ENCODE data around the gene NUDCD3.

The NUDCD3 gene

GRCh38 chr7:44476313-44476712, 14.1 kb downstream of the NUDCD3 start:
- H3K4me3 Mint-ChIP-seq, result no peak overlapping the region
- H3K36me3 Mint-ChIP-seq (ENCODE audit: low read depth), result peaks cover 82% of the 10 kb centered on the region
- no peaks in the 10 kb centered on the region for H3K27me3 Mint-ChIP-seq
- peaks cover 22% of the 10 kb centered on the region for H3K4me1 Mint-ChIP-seq (ENCODE audit: low read depth)
- no peak overlapping the region for H3K27ac Mint-ChIP-seq
- H3K9me3 Mint-ChIP-seq, result no peaks in the 10 kb centered on the region

DNA sequence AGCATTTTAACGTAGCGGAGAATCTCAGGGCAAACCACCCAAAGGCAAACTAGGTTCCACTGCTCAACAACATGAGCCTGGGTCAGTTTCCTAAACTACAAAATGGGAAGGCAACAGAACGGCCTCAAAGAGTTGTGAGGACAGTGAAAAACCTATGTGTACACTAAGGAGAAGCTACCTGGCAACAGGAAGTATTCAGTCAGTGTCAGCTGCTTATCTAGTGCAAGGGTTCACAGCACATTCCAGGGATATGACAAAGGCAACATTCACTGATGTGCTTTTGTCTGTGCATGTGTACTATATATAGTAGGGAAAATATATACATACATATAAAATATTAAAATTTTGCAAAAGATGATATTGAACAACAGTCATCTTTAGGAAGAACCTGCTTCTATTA, 17.2 kb downstream of the NUDCD3 start:
- H3K27ac Mint-ChIP-seq, result no peak overlapping the region
- no peaks in the 10 kb centered on the region for H3K9me3 Mint-ChIP-seq
- H3K4me1 Mint-ChIP-seq (ENCODE audit: low read depth), result peaks cover 34% of the 10 kb centered on the region
- peaks cover 74% of the 10 kb centered on the region for H3K36me3 Mint-ChIP-seq (ENCODE audit: low read depth)
- H3K4me3 Mint-ChIP-seq, result no peak overlapping the region
- no peaks in the 10 kb centered on the region for H3K27me3 Mint-ChIP-seq

GRCh38 chr7:44472843-44473242, 17.6 kb downstream of the NUDCD3 start:
- Mint-ChIP-seq H3K36me3 (ENCODE audit: low read depth) (peaks cover 78% of the 10 kb centered on the region), H3K9me3 (no peaks in the 10 kb centered on the region), H3K27me3 (no peaks in the 10 kb centered on the region), H3K27ac (no peak overlapping the region), H3K4me1 (ENCODE audit: low read depth) (peaks cover 36% of the 10 kb centered on the region), H3K4me3 (no peak overlapping the region)

DNA sequence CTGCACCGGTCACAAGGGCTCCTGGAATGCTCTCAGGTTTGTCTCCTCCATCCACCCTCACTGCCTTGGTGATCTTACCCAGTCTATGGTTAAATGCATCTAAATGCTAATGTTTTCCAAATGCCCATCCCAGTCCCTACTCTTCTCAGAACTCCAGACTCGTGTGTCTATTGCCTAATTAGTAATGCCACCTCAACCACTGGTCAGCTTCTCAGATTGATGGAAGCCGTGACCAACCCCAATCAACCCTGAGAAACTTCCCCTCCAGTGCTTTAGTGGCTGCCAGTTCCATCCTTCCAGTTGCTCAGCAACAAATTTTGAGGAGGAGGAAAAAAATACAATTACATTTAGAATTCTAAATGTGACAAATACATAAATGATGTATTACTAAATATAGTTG, 18.6 kb downstream of the NUDCD3 start:
- no peaks in the 10 kb centered on the region for H3K27me3 Mint-ChIP-seq

GRCh38 chr7:44471436-44471835, 19.0 kb downstream of the NUDCD3 start:
- no peaks in the 10 kb centered on the region for H3K9me3 Mint-ChIP-seq
- H3K27me3 Mint-ChIP-seq, result no peaks in the 10 kb centered on the region
- H3K36me3 Mint-ChIP-seq (ENCODE audit: low read depth), result peaks cover 77% of the 10 kb centered on the region
- H3K4me1 Mint-ChIP-seq (ENCODE audit: low read depth), result peaks cover 35% of the 10 kb centered on the region
- no peak overlapping the region for H3K27ac Mint-ChIP-seq
- no peak overlapping the region for H3K4me3 Mint-ChIP-seq

More for the DNA sequence above, 18.6 kb downstream of the NUDCD3 start:
- H3K36me3 Mint-ChIP-seq (ENCODE audit: low read depth), result peaks cover 80% of the 10 kb centered on the region
- H3K9me3 Mint-ChIP-seq, result no peaks in the 10 kb centered on the region
- H3K4me1 Mint-ChIP-seq (ENCODE audit: low read depth), result peaks cover 34% of the 10 kb centered on the region
- no peak overlapping the region for H3K4me3 Mint-ChIP-seq
- no peak overlapping the region for H3K27ac Mint-ChIP-seq

- Mint-ChIP-seq H3K4me3 (no peak overlapping the region), H3K27ac (no peak overlapping the region), H3K27me3 (no peaks in the 10 kb centered on the region), H3K4me1 (ENCODE audit: low read depth) (peaks cover 40% of the 10 kb centered on the region), H3K36me3 (ENCODE audit: low read depth) (peaks cover 72% of the 10 kb centered on the region), H3K9me3 (no peaks in the 10 kb centered on the region)
These were observed 19.7 kb downstream of the NUDCD3 start for GRCh38 chr7:44470628-44471245.

- H3K27ac Mint-ChIP-seq, result no peak overlapping the region
- peaks cover 47% of the 10 kb centered on the region for H3K4me1 Mint-ChIP-seq (ENCODE audit: low read depth)
- H3K36me3 Mint-ChIP-seq (ENCODE audit: low read depth), result peaks cover 73% of the 10 kb centered on the region
- no peaks in the 10 kb centered on the region for H3K9me3 Mint-ChIP-seq
- no peak overlapping the region for H3K4me3 Mint-ChIP-seq
- no peaks in the 10 kb centered on the region for H3K27me3 Mint-ChIP-seq
These were observed 20.4 kb downstream of the NUDCD3 start for GRCh38 chr7:44470135-44470479.

- Mint-ChIP-seq H3K27me3 (no peaks in the 10 kb centered on the region), H3K4me1 (ENCODE audit: low read depth) (peaks cover 50% of the 10 kb centered on the region), H3K27ac (no peak overlapping the region), H3K9me3 (no peaks in the 10 kb centered on the region), H3K4me3 (no peak overlapping the region), H3K36me3 (ENCODE audit: low read depth) (peaks cover 72% of the 10 kb centered on the region)
These were observed 20.9 kb downstream of the NUDCD3 start for GRCh38 chr7:44469461-44470134.

- Mint-ChIP-seq H3K4me3 (peak overlapping the region; percentile 25), H3K27me3 (no peaks in the 10 kb centered on the region), H3K9me3 (no peaks in the 10 kb centered on the region), H3K4me1 (ENCODE audit: low read depth) (peaks cover 55% of the 10 kb centered on the region), H3K27ac (peak overlapping the region; percentile 62), H3K36me3 (ENCODE audit: low read depth) (peaks cover 68% of the 10 kb centered on the region)
These were observed 23.3 kb downstream of the NUDCD3 start for GRCh38 chr7:44467217-44467548.

GRCh38 chr7:44466300-44467216, 23.9 kb downstream of the NUDCD3 start:
- Mint-ChIP-seq H3K36me3 (ENCODE audit: low read depth) (peaks cover 70% of the 10 kb centered on the region), H3K27ac (peak overlapping the region; percentile 62), H3K4me1 (ENCODE audit: low read depth) (peaks cover 61% of the 10 kb centered on the region), H3K4me3 (peak overlapping the region; percentile 25), H3K27me3 (no peaks in the 10 kb centered on the region), H3K9me3 (no peaks in the 10 kb centered on the region)

DNA sequence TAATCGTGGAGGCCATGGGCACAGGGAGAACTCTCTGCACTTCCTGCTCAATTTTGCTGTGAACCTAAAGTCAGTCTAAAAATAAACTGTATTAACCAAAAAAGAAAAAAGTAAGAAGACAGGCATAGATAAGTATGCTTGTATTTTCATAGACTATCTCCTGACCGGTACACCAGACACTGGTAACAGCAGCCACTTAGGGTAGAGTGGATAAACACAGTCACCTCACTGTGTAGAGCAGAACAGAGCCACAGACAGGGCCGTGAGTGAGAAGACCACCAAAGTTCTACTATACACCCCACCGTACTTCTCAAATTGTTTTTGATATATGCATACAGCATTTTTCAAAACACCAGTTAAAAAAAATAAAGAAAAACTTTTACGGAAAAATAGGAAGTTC, 25.0 kb downstream of the NUDCD3 start:
- Mint-ChIP-seq H3K4me1 (ENCODE audit: low read depth) (peaks cover 72% of the 10 kb centered on the region), H3K36me3 (ENCODE audit: low read depth) (peaks cover 74% of the 10 kb centered on the region), H3K27ac (no peak overlapping the region), H3K9me3 (no peaks in the 10 kb centered on the region), H3K4me3 (no peak overlapping the region), H3K27me3 (no peaks in the 10 kb centered on the region)

- Mint-ChIP-seq H3K4me3 (no peak overlapping the region), H3K27me3 (no peaks in the 10 kb centered on the region), H3K27ac (no peak overlapping the region), H3K9me3 (no peaks in the 10 kb centered on the region), H3K4me1 (ENCODE audit: low read depth) (peaks cover 71% of the 10 kb centered on the region), H3K36me3 (ENCODE audit: low read depth) (peaks cover 75% of the 10 kb centered on the region)
These were observed 27.2 kb downstream of the NUDCD3 start for GRCh38 chr7:44463169-44463808.

DNA sequence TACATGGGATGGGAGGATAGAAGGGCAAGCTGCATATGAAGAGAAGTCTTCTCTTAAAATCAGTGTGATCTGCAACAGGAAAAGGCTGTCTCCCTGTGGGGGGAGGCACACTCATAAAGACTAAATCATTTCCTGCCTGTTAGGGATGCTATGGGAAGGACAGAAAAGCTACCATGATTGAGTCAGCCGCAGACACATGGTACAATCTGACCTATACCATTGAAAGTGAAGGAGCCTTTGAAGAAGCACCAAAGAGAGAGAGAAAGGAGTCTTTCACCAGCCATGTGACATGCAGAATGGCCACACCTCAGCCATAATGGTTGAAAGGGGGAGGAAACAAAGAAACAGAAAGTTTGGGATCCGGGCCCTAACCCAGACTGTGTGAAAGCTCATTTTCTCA, 29.1 kb downstream of the NUDCD3 start:
- H3K9me3 Mint-ChIP-seq, result no peaks in the 10 kb centered on the region
- H3K4me1 Mint-ChIP-seq (ENCODE audit: low read depth), result peaks cover 73% of the 10 kb centered on the region
- H3K36me3 Mint-ChIP-seq (ENCODE audit: low read depth), result peaks cover 74% of the 10 kb centered on the region
- peak overlapping the region; percentile 96 for H3K27ac Mint-ChIP-seq
- H3K4me3 Mint-ChIP-seq, result peak overlapping the region; percentile 74
- H3K27me3 Mint-ChIP-seq, result no peaks in the 10 kb centered on the region

DNA sequence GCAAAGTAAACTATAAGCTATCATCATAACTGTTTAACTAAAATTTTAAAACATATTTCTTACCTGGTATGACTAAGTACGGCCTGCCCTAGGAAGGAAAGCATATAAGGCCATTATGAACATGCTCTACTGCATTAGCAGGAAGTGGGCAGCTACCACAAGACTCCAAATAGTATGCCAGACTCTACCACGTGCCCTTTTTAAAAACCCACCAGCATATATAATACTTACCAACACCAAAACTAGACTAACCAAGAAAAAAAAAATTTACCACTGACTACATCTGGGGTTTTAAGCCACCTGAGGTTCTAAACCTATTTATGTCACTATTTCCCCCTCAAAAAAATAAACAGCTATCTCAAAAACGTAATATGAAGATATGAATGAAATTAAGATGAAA, 30.1 kb downstream of the NUDCD3 start:
- peaks cover 72% of the 10 kb centered on the region for H3K36me3 Mint-ChIP-seq (ENCODE audit: low read depth)
- H3K4me1 Mint-ChIP-seq (ENCODE audit: low read depth), result peaks cover 73% of the 10 kb centered on the region
- H3K4me3 Mint-ChIP-seq, result peak overlapping the region; percentile 74
- no peaks in the 10 kb centered on the region for H3K9me3 Mint-ChIP-seq
- peak overlapping the region; percentile 96 for H3K27ac Mint-ChIP-seq
- H3K27me3 Mint-ChIP-seq, result no peaks in the 10 kb centered on the region

DNA sequence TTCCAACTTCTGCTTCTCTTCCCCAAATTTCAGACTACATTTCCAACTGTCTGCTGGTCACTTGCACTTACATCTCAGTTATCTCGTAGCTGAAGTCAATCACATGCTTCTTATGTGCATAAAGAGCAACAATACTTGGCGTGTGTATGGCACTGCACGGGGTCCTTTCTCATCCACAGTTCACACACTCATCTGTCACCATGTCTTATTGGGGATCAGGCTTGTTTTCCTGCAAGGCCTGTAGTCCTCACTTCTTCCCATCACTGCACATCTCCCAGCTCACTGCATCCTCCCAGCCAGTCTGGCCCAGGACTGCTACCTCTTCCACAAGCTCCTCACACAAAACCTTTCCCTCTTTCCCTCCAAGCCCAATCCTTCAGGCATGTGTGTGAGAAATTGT, 35.3 kb downstream of the NUDCD3 start:
- Mint-ChIP-seq H3K9me3 (no peaks in the 10 kb centered on the region), H3K4me3 (no peak overlapping the region), H3K27me3 (no peaks in the 10 kb centered on the region), H3K36me3 (ENCODE audit: low read depth) (peaks cover 69% of the 10 kb centered on the region), H3K4me1 (ENCODE audit: low read depth) (peaks cover 72% of the 10 kb centered on the region), H3K27ac (no peak overlapping the region)
